A673 (cell line): ENCODE measurements around the gene ANKRD17. TPM values are rescaled to one million over a fixed set of nuclear protein-coding genes. Genes with fewer than 3 reads are reported as not detected.

Experiments
- BruUV-seq: library from RNA; stranded (reverse); fragments of 400-500 nt; replicated peaks from 2 replicates; lab custom pipeline; 2021; lab: Mats Ljungman, UMichigan
- CTCF ChIA-PET: fragments of 300-600 bp; sonication (Branson Sonifier 250); formaldehyde crosslinking; loops from one replicate; lab custom pipeline; 2022; ENCODE audit warnings: antibody characterized with exemption; lab: Charles Lee
- POLR2A ChIA-PET: fragments of 300-600 bp; sonication (Branson Sonifier 250); formaldehyde crosslinking; loops from one replicate; lab custom pipeline; 2022; ENCODE audit warnings: antibody characterized with exemption; ENCODE audit not compliant: low non-redundant PET; lab: Charles Lee
- DNase-seq: peaks from one replicate; pipeline ENCODE4 v3.0.0-alpha.2; 2015; ENCODE audit warnings: low spot score
- H3K27ac ChIP-seq: fragments of 200-600 bp; sonication (generic); 2 replicates; pipeline ENCODE4 v1.5.1; 2016; ENCODE audit warnings: mixed run types, low read depth, mild to moderate bottlenecking, mixed read lengths, antibody characterized with exemption, low read length; ENCODE audit not compliant: poor library complexity, severe bottlenecking
- H3K27me3 ChIP-seq: fragments of 200-600 bp; sonication (generic); replicated peaks from 2 replicates; pipeline ENCODE4 v1.6.1; 2017; ENCODE audit warnings: mixed run types, low read depth, mild to moderate bottlenecking, mixed read lengths, antibody characterized with exemption, low read length; ENCODE audit not compliant: insufficient read depth, poor library complexity
- H3K36me3 ChIP-seq: fragments of 200-600 bp; sonication (generic); 2 replicates; pipeline ENCODE4 v1.6.1; 2016; ENCODE audit warnings: mixed run types, mild to moderate bottlenecking, mixed read lengths, antibody characterized with exemption, low read length; ENCODE audit not compliant: insufficient read depth, poor library complexity, severe bottlenecking
- H3K4me1 ChIP-seq: fragments of 200-600 bp; sonication (generic); 2 replicates; pipeline ENCODE4 v1.6.1; 2017; ENCODE audit warnings: mixed run types, mild to moderate bottlenecking, mixed read lengths, antibody characterized with exemption, low read length; ENCODE audit not compliant: insufficient read depth, poor library complexity, severe bottlenecking
- H3K4me3 ChIP-seq: fragments of 200-600 bp; sonication (generic); 2 replicates; pipeline ENCODE4 v1.5.1; 2016; ENCODE audit warnings: low read depth, mixed run types, mild to moderate bottlenecking, mixed read lengths, low read length; ENCODE audit not compliant: poor library complexity, severe bottlenecking
- H3K9me3 ChIP-seq: fragments of 200-600 bp; sonication (generic); 2 replicates; pipeline ENCODE4 v1.6.1; 2016; ENCODE audit warnings: mixed run types, low read depth, mild to moderate bottlenecking, mixed read lengths, antibody characterized with exemption, low read length; ENCODE audit not compliant: poor library complexity, severe bottlenecking
- CTCF ChIP-seq: fragments of 300-800, 200-600 bp; sonication (generic); conservative IDR thresholded peaks from 2 replicates; pipeline ENCODE4 v1.5.1; 2017; ENCODE audit warnings: low read depth, mild to moderate bottlenecking, antibody characterized with exemption, low read length, moderate library complexity, mixed read lengths
- EZH2 ChIP-seq: fragments of 200-600 bp; sonication (generic); IDR thresholded peaks from 2 replicates; pipeline ENCODE4 v1.6.1; 2017; ENCODE audit warnings: borderline replicate concordance, low read depth, mild to moderate bottlenecking, mixed read lengths, antibody characterized with exemption, low read length; ENCODE audit not compliant: poor library complexity, severe bottlenecking
- intact Hi-C: fragments of 100-400 bp; cut with micrococcal nuclease; formaldehyde crosslinking; loops from one replicate; pipeline ENCODE4 v1.10.0; 2022; ENCODE audit not compliant: unreplicated experiment
- total RNA-seq: library from RNA; stranded (reverse); gene quantifications from 2 replicates; pipeline ENCODE4 v1.2.3, GENCODE V29; 2021

ANKRD17 gene
- total RNA-seq, 1 experiment from 2014 or later: 58.4 TPM

DNA sequence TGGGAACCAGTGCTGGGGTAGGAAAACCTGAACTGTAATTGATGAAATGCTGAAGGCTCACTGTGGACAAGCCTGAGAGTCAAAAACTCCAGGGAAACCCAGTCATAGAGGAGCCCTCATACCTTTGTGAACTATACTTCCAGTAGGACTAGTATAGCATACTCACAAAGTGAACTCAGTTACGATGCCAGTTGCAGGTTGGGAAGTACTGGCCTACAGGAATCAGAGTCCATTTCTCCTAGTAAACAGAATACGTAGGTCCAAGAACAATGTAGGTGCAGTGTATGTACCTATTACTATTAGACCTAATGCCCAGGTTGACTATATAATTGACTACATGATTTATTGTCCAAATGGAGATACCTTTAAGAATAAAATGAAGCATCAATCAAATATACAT, 8.5 kb upstream of the ANKRD17 start:
- Histone ChIP-seq H3K27me3 (no peaks in the 10 kb centered on the region), H3K36me3 (no peaks in the 10 kb centered on the region), H3K4me1 (no peaks in the 10 kb centered on the region), H3K9me3 (no peaks in the 10 kb centered on the region), H3K27ac (no peak overlapping the region), H3K4me3 (no peak overlapping the region)
- intact Hi-C loops: no loop called here
- BruUV-seq: no TSS peak
- CTCF ChIA-PET: no interaction called here
- POLR2A ChIA-PET: no interaction called here
- no peak for DNase-seq
- TF ChIP-seq EZH2 (no peak), CTCF (no peak)

- Histone ChIP-seq H3K27me3 (no peaks in the 10 kb centered on the region), H3K36me3 (no peaks in the 10 kb centered on the region), H3K9me3 (no peaks in the 10 kb centered on the region), H3K4me1 (peaks cover 8% of the 10 kb centered on the region), H3K4me3 (peak overlapping the region; percentile 83), H3K27ac (peak overlapping the region; percentile 94)
- TF ChIP-seq EZH2 (no peak), CTCF (no peak)
- ChIA-PET CTCF (no interaction called here), POLR2A (interaction anchor here (0.6 kb wide), 1 partner anchor 73 kb away, joined by 5 read pairs; no protein-coding TSS in a partner anchor)
- intact Hi-C loops: loop anchor here (5.0 to 10.0 kb wide), 2 partner anchors 125 to 192 kb away; partner anchors contain the start of gene COX18
- BruUV-seq: TSS peak; percentile 78
- DNase-seq: no peak
Observed at GRCh38 chr4:73259571-73260090, 1.0 kb upstream of the ANKRD17 start.

DNA sequence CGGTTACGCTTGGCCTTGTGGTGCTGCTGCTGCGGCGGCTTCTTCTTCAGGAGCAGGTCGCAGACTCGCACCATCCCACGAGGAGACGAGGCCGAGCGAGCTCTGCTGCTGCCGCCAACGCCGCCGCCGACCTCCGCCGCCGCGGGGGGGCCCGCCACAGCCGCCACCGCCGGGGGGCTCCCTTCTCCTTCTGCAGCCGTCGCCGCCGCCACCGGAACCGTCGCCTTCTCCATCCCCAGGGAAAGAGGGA, 237 bp downstream of the ANKRD17 start:
- no TSS peak for BruUV-seq
- POLR2A ChIA-PET: interaction anchor here (0.6 kb wide), 2 partner anchors 236 to 865 kb away, joined by 3 to 6 read pairs; no protein-coding TSS in a partner anchor
- peaks cover 8% of the 10 kb centered on the region for H3K4me1 ChIP-seq
- CTCF ChIA-PET: no interaction called here
- H3K9me3 ChIP-seq: no peaks in the 10 kb centered on the region
- H3K27me3 ChIP-seq: no peaks in the 10 kb centered on the region
- H3K27ac ChIP-seq: peak overlapping the region; percentile 94
- TF ChIP-seq CTCF (no peak), EZH2 (no peak)
- peak overlapping the region; percentile 83 for H3K4me3 ChIP-seq
- intact Hi-C loops: loop anchor here (5.0 to 10.0 kb wide), 2 partner anchors 124 to 191 kb away; partner anchors contain the start of gene COX18
- H3K36me3 ChIP-seq: no peaks in the 10 kb centered on the region
- DNase-seq: no peak
